Thoracic aorta (tissue), 2 donors: Measurements from ENCODE around the gene PRSS58. TPM values are rescaled to one million over a fixed set of nuclear protein-coding genes. Genes with fewer than 3 reads are reported as not detected.

Experiments used
- ATAC-seq: fragments of 150-250 bp; one replicate; pipeline ENCODE4 v1.8.0; 2017; ENCODE audit warnings: low read depth; ENCODE audit not compliant: insufficient number of reproducible peaks, low FRiP score
- DNase-seq: peaks from one replicate; pipeline ENCODE4 v3.0.0-alpha.2; 2020; ENCODE audit warnings: low spot score
- H3K27ac ChIP-seq, 2 donors: fragments of 200-600 bp; sonication (generic); 1 replicate in 1 of 2; 2 replicates in 1 of 2; pipeline ENCODE4 v1.5.1; 2016; ENCODE audit warnings: mild to moderate bottlenecking in 2 of 2, moderate library complexity in 2 of 2
- H3K27me3 ChIP-seq: fragments of 200-600 bp; sonication (generic); replicated peaks from 2 replicates; pipeline ENCODE4 v1.6.0; 2016; ENCODE audit warnings: mild to moderate bottlenecking; ENCODE audit not compliant: insufficient read depth
- H3K36me3 ChIP-seq: fragments of 200-600 bp; sonication (generic); one replicate; pipeline ENCODE4 v1.5.1; 2016
- H3K4me1 ChIP-seq, 2 donors: fragments of 200-600 bp; sonication (generic); 1 replicate in 1 of 2; 2 replicates in 1 of 2; pipeline versions ENCODE4 v1.5.1 to v1.6.0; 2016; ENCODE audit warnings: low read depth in 2 of 2, mild to moderate bottlenecking in 1 of 2; ENCODE audit not compliant: control insufficient read depth in 1 of 2
- H3K4me3 ChIP-seq: fragments of 200-600 bp; sonication (generic); 2 replicates; pipeline ENCODE4 v1.5.1; 2016; ENCODE audit warnings: mild to moderate bottlenecking
- H3K9me3 ChIP-seq: fragments of 200-600 bp; sonication (generic); 2 replicates; pipeline ENCODE4 v1.5.1; 2016
- CTCF ChIP-seq: fragments of 200-600 bp; sonication (generic); IDR thresholded peaks from one replicate; pipeline ENCODE4 v1.5.1; 2019; ENCODE audit warnings: antibody characterized with exemption
- total RNA-seq, 2 donors: library from RNA; depleted of rRNA; stranded (reverse); fragments of >200 nt; gene quantifications; one replicate each; pipeline versions ENCODE4 v1.1.0 to v1.2.3, GENCODE V29; 2016

The PRSS58 gene
- total RNA-seq, 2 donors from 2014 or later: not detected

- no peaks in the 10 kb centered on the region for H3K36me3 ChIP-seq
- no peak overlapping the region for H3K27ac ChIP-seq
- no peak overlapping the region for H3K4me3 ChIP-seq
- no peak for TF ChIP-seq CTCF
- no peaks in the 10 kb centered on the region for H3K27me3 ChIP-seq
- H3K4me1 ChIP-seq: no peaks in the 10 kb centered on the region
- DNase-seq (no peak), ATAC-seq (no peak)
- H3K9me3 ChIP-seq: peaks cover 6% of the 10 kb centered on the region
Measured at GRCh38 chr7:142279601-142280000, 21.7 kb upstream of the PRSS58 start.

GRCh38 chr7:142275028-142275427 is 17.2 kb upstream of the PRSS58 start:
- no peak for ATAC-seq
- no peak for TF ChIP-seq CTCF
- H3K4me1 ChIP-seq: no peaks in the 10 kb centered on the region
- H3K9me3 ChIP-seq: peaks cover 6% of the 10 kb centered on the region
- DNase-seq: no peak
- H3K4me3 ChIP-seq: no peak overlapping the region
- H3K36me3 ChIP-seq: no peaks in the 10 kb centered on the region
- H3K27ac ChIP-seq: no peak overlapping the region
- no peaks in the 10 kb centered on the region for H3K27me3 ChIP-seq

- H3K36me3 ChIP-seq: no peaks in the 10 kb centered on the region
- peaks cover 6% of the 10 kb centered on the region for H3K9me3 ChIP-seq
- no peak for TF ChIP-seq CTCF
- H3K4me3 ChIP-seq: no peak overlapping the region
- DNase-seq: no peak
- no peaks in the 10 kb centered on the region for H3K4me1 ChIP-seq
- H3K27ac ChIP-seq: no peak overlapping the region
- no peak for ATAC-seq
- no peaks in the 10 kb centered on the region for H3K27me3 ChIP-seq
Measured at GRCh38 chr7:142272841-142273240, 15.0 kb upstream of the PRSS58 start.

GRCh38 chr7:142263598-142264380 is 5.9 kb upstream of the PRSS58 start:
- Histone ChIP-seq H3K36me3 (no peaks in the 10 kb centered on the region), H3K9me3 (no peaks in the 10 kb centered on the region), H3K27ac (no peak overlapping the region), H3K27me3 (no peaks in the 10 kb centered on the region), H3K4me3 (no peak overlapping the region), H3K4me1 (no peaks in the 10 kb centered on the region)
- DNase-seq (no peak), ATAC-seq (no peak)
- TF ChIP-seq CTCF: no peak

- no peaks in the 10 kb centered on the region for H3K9me3 ChIP-seq
- DNase-seq (no peak), ATAC-seq (no peak)
- no peaks in the 10 kb centered on the region for H3K4me1 ChIP-seq
- H3K4me3 ChIP-seq: no peak overlapping the region
- no peaks in the 10 kb centered on the region for H3K36me3 ChIP-seq
- no peak overlapping the region for H3K27ac ChIP-seq
- TF ChIP-seq CTCF: no peak
- H3K27me3 ChIP-seq: no peaks in the 10 kb centered on the region
Measured at GRCh38 chr7:142250705-142251104, 7.2 kb downstream of the PRSS58 start.
